GM10248 (cell line): ENCODE results near the gene SYNJ2.

Experiments
- CTCF ChIA-PET: fragments of 300-600 bp; sonication (Branson Sonifier 250); formaldehyde crosslinking; extraction: SDS; loops from one replicate; lab custom pipeline; 2021; ENCODE audit warnings: antibody characterized with exemption; lab: Yijun Ruan, JAX
- POLR2A ChIA-PET: fragments of 350-650 bp; sonication (Branson Sonifier 250); formaldehyde crosslinking; extraction: SDS; loops from one replicate; lab custom pipeline; 2020; ENCODE audit warnings: antibody characterized with exemption; lab: Yijun Ruan, JAX
- DNase-seq: peaks from one replicate; pipeline ENCODE4 v3.0.0; 2012; ENCODE audit errors: extremely low spot score
- CTCF ChIP-seq: IDR thresholded peaks from 2 replicates; pipeline ENCODE4 v1.5.1; 2012; ENCODE audit warnings: mild to moderate bottlenecking, low read depth; ENCODE audit errors: extremely low read depth, missing control alignments, control extremely low read depth

SYNJ2 gene

GRCh38 chr6:158081657-158081935 lies 99.9 kb downstream of the SYNJ2 start:
- DNase-seq = no peak
- no peak for TF ChIP-seq CTCF
- ChIA-PET CTCF (interaction anchor here (8.7 kb wide), 1 partner anchor 9 kb away, joined by 59 read pairs; no protein-coding TSS in a partner anchor), POLR2A (no interaction called here)

GRCh38 chr6:158083455-158084325 lies 102.0 kb downstream of the SYNJ2 start:
- TF ChIP-seq CTCF = no peak
- ChIA-PET CTCF (interaction anchor here (8.7 kb wide), 1 partner anchor 11 kb away, joined by 59 read pairs; no protein-coding TSS in a partner anchor), POLR2A (no interaction called here)
- DNase-seq = no peak

- DNase-seq = no peak
- POLR2A ChIA-PET = no interaction called here
- TF ChIP-seq CTCF = no peak
- CTCF ChIA-PET = interaction anchor here (8.7 kb wide), 1 partner anchor 13 kb away, joined by 59 read pairs; no protein-coding TSS in a partner anchor
These were observed 103.8 kb downstream of the SYNJ2 start for GRCh38 chr6:158085261-158086053.

- no peak for TF ChIP-seq CTCF
- ChIA-PET POLR2A (no interaction called here), CTCF (interaction anchor here (0.9 to 8.7 kb wide), 2 partner anchors 13 to 24 kb away, joined by 4 to 59 read pairs; no protein-coding TSS in a partner anchor)
- DNase-seq = no peak
These were observed 104.4 kb downstream of the SYNJ2 start for GRCh38 chr6:158086054-158086503.

- ChIA-PET POLR2A (no interaction called here), CTCF (interaction anchor here (0.9 to 8.7 kb wide), 2 partner anchors 14 to 25 kb away, joined by 4 to 59 read pairs; no protein-coding TSS in a partner anchor)
- no peak for TF ChIP-seq CTCF
These were observed 105.0 kb downstream of the SYNJ2 start for GRCh38 chr6:158086504-158087223.

GRCh38 chr6:158087224-158087867 lies 105.7 kb downstream of the SYNJ2 start:
- no peak for TF ChIP-seq CTCF
- ChIA-PET CTCF (interaction anchor here (8.7 kb wide), 1 partner anchor 15 kb away, joined by 59 read pairs; no protein-coding TSS in a partner anchor), POLR2A (no interaction called here)
- no peak for DNase-seq

More at GRCh38 chr6:158086504-158087223, 105.0 kb downstream of the SYNJ2 start:
- DNase-seq = peak; percentile 48
